ENCODE measurements around the gene PLXNB1. TPM values are rescaled to one million over a fixed set of nuclear protein-coding genes. Genes with fewer than 3 reads are reported as not detected.

The PLXNB1 gene
- total RNA-seq, 1 experiment from 2014 or later: 149 TPM

DNA sequence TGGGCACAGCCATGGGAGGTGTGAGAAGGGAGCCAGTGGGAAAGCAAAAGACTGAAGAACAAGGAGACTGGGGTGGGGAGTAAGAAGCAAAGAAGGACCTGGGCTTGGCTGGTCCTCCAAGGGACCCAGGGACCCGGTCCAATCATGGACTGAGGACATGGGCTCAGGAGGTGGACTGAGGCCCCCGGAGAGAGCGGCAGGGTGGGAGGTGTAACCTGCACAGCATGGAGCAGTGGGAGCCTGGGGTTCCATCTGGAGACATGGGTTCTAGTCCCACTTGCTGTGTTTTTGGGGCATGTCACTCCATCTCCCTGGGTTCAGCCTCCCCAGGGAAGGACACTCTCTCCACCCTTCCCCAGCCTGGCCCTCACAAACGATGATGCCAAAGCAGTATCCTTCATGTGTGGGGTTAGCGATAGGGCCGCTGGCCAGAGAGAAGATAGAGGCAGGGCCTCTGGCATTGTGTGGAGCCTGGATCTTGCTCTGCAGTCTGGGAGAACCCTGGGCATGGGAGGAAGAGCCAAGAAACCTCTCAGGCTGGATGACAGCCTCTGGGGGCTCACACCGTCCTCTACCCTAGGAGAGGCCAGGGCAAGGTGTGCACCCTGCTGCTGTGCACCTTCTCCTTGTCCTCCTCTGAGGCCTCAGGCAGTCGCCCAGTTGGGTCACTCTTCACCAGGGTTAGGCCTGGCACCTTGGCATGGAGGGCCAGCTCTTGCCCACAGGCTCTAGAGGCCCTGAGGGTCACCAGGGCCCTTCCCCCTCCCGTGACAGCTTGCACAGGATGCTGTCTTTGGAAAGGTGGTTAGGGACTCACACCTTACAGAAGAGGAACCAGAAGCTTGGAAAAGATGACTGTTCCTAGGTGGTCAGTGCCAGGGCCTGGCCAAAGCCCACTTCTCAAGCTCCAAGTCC is 31.9 kb downstream of the PLXNB1 start:
- no peak for DNase-seq
- Histone ChIP-seq H3K4me1 (no peaks in the 10 kb centered on the region), H3K4me3 (ENCODE audit: low read depth, low read length) (no peak overlapping the region), H3K27me3 (replicated peaks; ENCODE audit: control insufficient read depth, insufficient read depth, low read length) (no peaks in the 10 kb centered on the region), H3K9me3 (no peaks in the 10 kb centered on the region), H3K36me3 (ENCODE audit: control insufficient read depth, insufficient read depth, low read length) (no peaks in the 10 kb centered on the region; the same call in none of the 2 replicates)
- H3K27me3 Mint-ChIP-seq (ENCODE audit: insufficient read depth, unreplicated experiment): no peaks in the 10 kb centered on the region
- H3K27ac Mint-ChIP-seq (ENCODE audit: unreplicated experiment): peak overlapping the region; percentile 67
- no peaks in the 10 kb centered on the region for H3K9me3 Mint-ChIP-seq (ENCODE audit: unreplicated experiment)
- POLR2A ChIA-PET: no interaction called here
- no TSS peak for BruUV-seq (replicated peaks)
- TF ChIP-seq, protein P1, sequence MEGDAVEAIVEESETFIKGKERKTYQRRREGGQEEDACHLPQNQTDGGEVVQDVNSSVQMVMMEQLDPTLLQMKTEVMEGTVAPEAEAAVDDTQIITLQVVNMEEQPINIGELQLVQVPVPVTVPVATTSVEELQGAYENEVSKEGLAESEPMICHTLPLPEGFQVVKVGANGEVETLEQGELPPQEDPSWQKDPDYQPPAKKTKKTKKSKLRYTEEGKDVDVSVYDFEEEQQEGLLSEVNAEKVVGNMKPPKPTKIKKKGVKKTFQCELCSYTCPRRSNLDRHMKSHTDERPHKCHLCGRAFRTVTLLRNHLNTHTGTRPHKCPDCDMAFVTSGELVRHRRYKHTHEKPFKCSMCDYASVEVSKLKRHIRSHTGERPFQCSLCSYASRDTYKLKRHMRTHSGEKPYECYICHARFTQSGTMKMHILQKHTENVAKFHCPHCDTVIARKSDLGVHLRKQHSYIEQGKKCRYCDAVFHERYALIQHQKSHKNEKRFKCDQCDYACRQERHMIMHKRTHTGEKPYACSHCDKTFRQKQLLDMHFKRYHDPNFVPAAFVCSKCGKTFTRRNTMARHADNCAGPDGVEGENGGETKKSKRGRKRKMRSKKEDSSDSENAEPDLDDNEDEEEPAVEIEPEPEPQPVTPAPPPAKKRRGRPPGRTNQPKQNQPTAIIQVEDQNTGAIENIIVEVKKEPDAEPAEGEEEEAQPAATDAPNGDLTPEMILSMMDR (IDR thresholded peaks at IDR 0.05; ENCODE audit: insufficient read depth in 1 of 2, low read depth in 1 of 2, low read length in 1 of 2, severe bottlenecking in 1 of 2, unreplicated experiment in 1 of 2): no peak
- H3K4me3 Mint-ChIP-seq (ENCODE audit: unreplicated experiment): no peak overlapping the region
- CTCF ChIA-PET: interaction anchor here (1.2 to 12.8 kb wide), 3 partner anchors 37 to 124 kb away, joined by 4 to 405 read pairs (median 5); partner anchors contain the start of genes CCDC51 and TMA7
- intact Hi-C loops (cut with micrococcal nuclease; ENCODE audit: unreplicated experiment): no loop called here
- peaks cover 33% of the 10 kb centered on the region for H3K36me3 Mint-ChIP-seq (ENCODE audit: insufficient read depth, unreplicated experiment)
- H3K4me1 Mint-ChIP-seq (ENCODE audit: low read depth, unreplicated experiment): peaks cover 11% of the 10 kb centered on the region

DNA sequence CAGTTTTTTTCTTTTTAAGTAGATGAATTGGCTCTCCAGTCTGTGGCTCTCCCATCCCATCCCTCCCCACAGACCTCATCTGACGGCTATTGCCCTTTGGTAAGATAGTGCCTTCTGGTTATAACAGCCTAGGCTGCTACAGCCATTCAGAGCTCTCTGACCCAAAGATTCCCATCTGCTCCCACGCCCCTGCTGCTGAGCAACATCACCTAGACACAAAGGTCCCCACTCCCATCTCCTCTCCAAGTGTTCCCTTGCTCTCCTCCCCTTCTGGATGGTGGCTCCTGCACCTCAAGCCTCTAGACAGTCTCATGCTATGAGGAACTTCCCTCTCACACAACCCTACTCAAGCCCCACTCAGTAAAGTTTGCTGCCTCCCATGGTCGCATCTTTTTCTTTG is 34.2 kb downstream of the PLXNB1 start:
- peak overlapping the region; percentile 7 for H3K27ac Mint-ChIP-seq (ENCODE audit: unreplicated experiment)
- H3K27me3 ChIP-seq (replicated peaks; ENCODE audit: control insufficient read depth, insufficient read depth, low read length): no peaks in the 10 kb centered on the region
- H3K4me1 Mint-ChIP-seq (ENCODE audit: low read depth, unreplicated experiment): peaks cover 11% of the 10 kb centered on the region
- no peak overlapping the region for H3K4me3 Mint-ChIP-seq (ENCODE audit: unreplicated experiment)
- no peak for DNase-seq
- ChIA-PET POLR2A (no interaction called here), CTCF (no interaction called here)
- TF ChIP-seq, protein P1 (IDR thresholded peaks at IDR 0.05; ENCODE audit: insufficient read depth in 1 of 2, low read depth in 1 of 2, low read length in 1 of 2, severe bottlenecking in 1 of 2, unreplicated experiment in 1 of 2): no peak
- no TSS peak for BruUV-seq (replicated peaks)
- H3K27me3 Mint-ChIP-seq (ENCODE audit: insufficient read depth, unreplicated experiment): no peaks in the 10 kb centered on the region
- H3K36me3 Mint-ChIP-seq (ENCODE audit: insufficient read depth, unreplicated experiment): peaks cover 13% of the 10 kb centered on the region
- no peaks in the 10 kb centered on the region; the same call in 1 of the 2 replicates for H3K36me3 ChIP-seq (ENCODE audit: control insufficient read depth, insufficient read depth, low read length)
- intact Hi-C loops (cut with micrococcal nuclease; ENCODE audit: unreplicated experiment): no loop called here
- H3K4me1 ChIP-seq: no peaks in the 10 kb centered on the region
- no peaks in the 10 kb centered on the region for H3K9me3 Mint-ChIP-seq (ENCODE audit: unreplicated experiment)
- H3K9me3 ChIP-seq: no peaks in the 10 kb centered on the region
- no peak overlapping the region for H3K4me3 ChIP-seq (ENCODE audit: low read depth, low read length)

DNA sequence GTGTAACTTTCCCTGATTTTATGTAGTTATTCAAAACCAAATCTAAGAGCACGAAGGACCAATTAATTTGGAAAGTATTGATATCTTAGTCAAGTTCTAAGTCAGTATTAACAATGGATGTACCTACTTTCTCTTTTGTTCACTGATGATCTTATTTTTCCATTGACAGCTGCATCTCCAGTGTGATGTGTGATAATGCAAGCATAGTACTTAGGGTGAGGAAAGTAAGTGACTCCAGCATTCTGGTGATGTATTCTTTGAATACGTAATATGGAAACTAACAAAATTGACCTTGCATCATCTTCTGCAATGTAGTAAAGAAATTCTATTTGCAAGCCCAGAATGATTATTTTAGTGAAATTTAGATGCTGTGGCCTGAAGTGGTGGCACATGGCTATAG is 35.5 kb downstream of the PLXNB1 start:
- Mint-ChIP-seq H3K4me3 (ENCODE audit: unreplicated experiment) (no peak overlapping the region), H3K36me3 (ENCODE audit: insufficient read depth, unreplicated experiment) (peaks cover 7% of the 10 kb centered on the region), H3K9me3 (ENCODE audit: unreplicated experiment) (no peaks in the 10 kb centered on the region), H3K4me1 (ENCODE audit: low read depth, unreplicated experiment) (peaks cover under 1% of the 10 kb centered on the region), H3K27ac (ENCODE audit: unreplicated experiment) (no peak overlapping the region), H3K27me3 (ENCODE audit: insufficient read depth, unreplicated experiment) (no peaks in the 10 kb centered on the region)
- Histone ChIP-seq H3K36me3 (ENCODE audit: control insufficient read depth, insufficient read depth, low read length) (no peaks in the 10 kb centered on the region), H3K9me3 (no peaks in the 10 kb centered on the region), H3K27me3 (replicated peaks; ENCODE audit: control insufficient read depth, insufficient read depth, low read length) (no peaks in the 10 kb centered on the region), H3K4me1 (no peaks in the 10 kb centered on the region), H3K4me3 (ENCODE audit: low read depth, low read length) (no peak overlapping the region)
- intact Hi-C loops (cut with micrococcal nuclease; ENCODE audit: unreplicated experiment): loop anchor here (5.0 kb wide), 1 partner anchor 92 kb away; the partner anchor contains the start of gene NME6
- DNase-seq: no peak
- POLR2A ChIA-PET: no interaction called here
- BruUV-seq (replicated peaks): no TSS peak
- TF ChIP-seq, protein P1 (IDR thresholded peaks at IDR 0.05; ENCODE audit: insufficient read depth in 1 of 2, low read depth in 1 of 2, low read length in 1 of 2, severe bottlenecking in 1 of 2, unreplicated experiment in 1 of 2): no peak
- CTCF ChIA-PET: interaction anchor here (1.2 to 1.3 kb wide), 2 partner anchors 42 to 121 kb away, joined by 3 read pairs; no protein-coding TSS in a partner anchor
